ENCODE measurements around the gene PISD.

The PISD gene

GRCh38 chr22:31647523-31648320, 14.3 kb downstream of the PISD start:
- ATAC-seq: no peak; the same call in 1 of the 3 replicates
- TF ChIP-seq CREB5 (CRISPR knock-in tag; IDR thresholded peaks at IDR 0.05; ENCODE audit: low read depth) (no peak), BACH2 (CRISPR knock-in tag; IDR thresholded peaks at IDR 0.05; ENCODE audit: borderline replicate concordance) (no peak), CSRNP3 (CRISPR knock-in tag; IDR thresholded peaks at IDR 0.05) (no peak), ESRRG (CRISPR knock-in tag; IDR thresholded peaks at IDR 0.05) (no peak), POU6F1 (CRISPR knock-in tag; IDR thresholded peaks at IDR 0.05; ENCODE audit: borderline replicate concordance, low read depth) (no peak), CSDC2 (CRISPR knock-in tag; IDR thresholded peaks at IDR 0.05) (no peak), OSR1 (CRISPR knock-in tag; IDR thresholded peaks at IDR 0.05) (no peak), TOX (CRISPR knock-in tag; IDR thresholded peaks at IDR 0.05; ENCODE audit: borderline replicate concordance) (no peak), ZC3H10 (CRISPR knock-in tag; IDR thresholded peaks at IDR 0.05) (no peak), ARNTL (CRISPR knock-in tag; IDR thresholded peaks at IDR 0.05; ENCODE audit: borderline replicate concordance, low read depth) (no peak), ZNF565 (CRISPR knock-in tag; conservative IDR thresholded peaks at IDR 0.05; ENCODE audit: low read depth) (no peak), PPARA (CRISPR knock-in tag; IDR thresholded peaks at IDR 0.05; ENCODE audit: borderline replicate concordance) (no peak), PATZ1 (CRISPR knock-in tag; IDR thresholded peaks at IDR 0.05; ENCODE audit: borderline replicate concordance) (no peak), ZNF8 (CRISPR knock-in tag; IDR thresholded peaks at IDR 0.05) (no peak), TSHZ2 (CRISPR knock-in tag; IDR thresholded peaks at IDR 0.05) (no peak), SNAI2 (CRISPR knock-in tag; IDR thresholded peaks at IDR 0.05) (no peak), ZNF70 (CRISPR knock-in tag; IDR thresholded peaks at IDR 0.05) (no peak)

GRCh38 chr22:31647066-31647465, 14.9 kb downstream of the PISD start:
- TF ChIP-seq PATZ1 (CRISPR knock-in tag; IDR thresholded peaks at IDR 0.05; ENCODE audit: borderline replicate concordance) (no peak), ZFP30 (CRISPR knock-in tag; IDR thresholded peaks at IDR 0.05) (no peak), OSR1 (CRISPR knock-in tag; IDR thresholded peaks at IDR 0.05) (no peak), ZNF565 (CRISPR knock-in tag; conservative IDR thresholded peaks at IDR 0.05; ENCODE audit: low read depth) (no peak)
- ATAC-seq: no peak

Data from SK-N-SH treated with all-trans-retinoic acid at 6 μM for 48 hours (cell line).